HG03460 (cell line): ENCODE data around the gene MEAF6.

Source experiments
- ATAC-seq: cut with Tn5 transposase; IDR thresholded peaks from one replicate; pipeline ENCODE4 v1.9.1; 2021; ENCODE audit not compliant: unreplicated experiment

The MEAF6 gene

GRCh38 chr1:37485902-37486679, 28.5 kb downstream of the MEAF6 start:
- ATAC-seq: no peak

DNA sequence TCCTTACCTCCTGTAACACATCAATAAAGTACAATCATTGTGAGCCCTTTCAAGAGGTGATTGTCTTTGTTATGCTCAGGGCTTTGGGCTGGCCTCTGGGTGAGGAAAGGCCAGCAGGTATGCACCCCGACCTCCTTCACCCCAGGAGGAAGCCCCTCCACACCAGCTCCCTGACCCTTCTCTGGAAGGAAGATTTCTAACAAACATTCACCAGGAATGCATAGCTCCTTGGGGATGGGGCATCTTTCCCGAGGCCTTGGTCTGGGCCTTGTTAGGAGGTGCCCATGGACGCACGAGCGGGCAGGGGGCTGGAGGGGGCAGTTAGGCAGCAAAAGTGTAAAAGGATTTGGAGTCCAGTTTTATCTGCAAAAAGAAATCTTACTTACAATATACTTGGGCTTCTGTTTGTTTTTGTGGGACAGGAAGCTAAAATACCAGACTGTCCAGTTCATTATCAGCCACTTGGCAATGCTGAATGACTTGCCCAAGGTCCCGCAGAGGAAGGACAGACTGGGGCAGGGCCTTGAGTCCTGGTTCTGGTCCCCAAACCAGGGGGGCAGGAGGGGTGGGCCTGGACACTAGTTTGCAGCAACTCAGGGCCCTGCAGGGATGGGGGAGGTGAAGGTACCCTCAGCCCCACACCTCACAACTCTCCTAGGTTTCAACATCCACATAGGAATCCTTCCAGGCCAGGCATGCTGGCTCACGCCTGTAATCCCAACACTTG, 30.1 kb downstream of the MEAF6 start:
- ATAC-seq: no peak

DNA sequence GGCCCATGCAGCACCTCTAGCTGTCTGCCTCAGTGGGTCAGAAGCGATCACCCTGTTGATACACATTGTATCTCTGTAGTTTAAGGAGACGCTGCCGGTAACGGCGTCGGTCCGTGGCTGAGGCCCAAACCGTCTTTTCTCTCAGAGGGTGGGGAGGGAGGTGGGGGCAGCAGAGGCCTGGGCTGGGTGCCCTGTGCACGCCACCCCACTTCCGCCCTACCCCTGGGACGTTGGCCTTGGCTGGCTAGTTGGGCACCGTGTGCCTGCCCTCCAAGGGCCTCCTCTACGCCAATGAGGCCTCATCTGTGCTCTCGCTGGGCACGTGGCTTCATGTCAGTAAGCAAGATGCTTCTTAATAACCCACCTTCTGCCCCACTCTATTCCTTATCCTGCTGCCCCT, 30.8 kb downstream of the MEAF6 start:
- ATAC-seq: no peak

DNA sequence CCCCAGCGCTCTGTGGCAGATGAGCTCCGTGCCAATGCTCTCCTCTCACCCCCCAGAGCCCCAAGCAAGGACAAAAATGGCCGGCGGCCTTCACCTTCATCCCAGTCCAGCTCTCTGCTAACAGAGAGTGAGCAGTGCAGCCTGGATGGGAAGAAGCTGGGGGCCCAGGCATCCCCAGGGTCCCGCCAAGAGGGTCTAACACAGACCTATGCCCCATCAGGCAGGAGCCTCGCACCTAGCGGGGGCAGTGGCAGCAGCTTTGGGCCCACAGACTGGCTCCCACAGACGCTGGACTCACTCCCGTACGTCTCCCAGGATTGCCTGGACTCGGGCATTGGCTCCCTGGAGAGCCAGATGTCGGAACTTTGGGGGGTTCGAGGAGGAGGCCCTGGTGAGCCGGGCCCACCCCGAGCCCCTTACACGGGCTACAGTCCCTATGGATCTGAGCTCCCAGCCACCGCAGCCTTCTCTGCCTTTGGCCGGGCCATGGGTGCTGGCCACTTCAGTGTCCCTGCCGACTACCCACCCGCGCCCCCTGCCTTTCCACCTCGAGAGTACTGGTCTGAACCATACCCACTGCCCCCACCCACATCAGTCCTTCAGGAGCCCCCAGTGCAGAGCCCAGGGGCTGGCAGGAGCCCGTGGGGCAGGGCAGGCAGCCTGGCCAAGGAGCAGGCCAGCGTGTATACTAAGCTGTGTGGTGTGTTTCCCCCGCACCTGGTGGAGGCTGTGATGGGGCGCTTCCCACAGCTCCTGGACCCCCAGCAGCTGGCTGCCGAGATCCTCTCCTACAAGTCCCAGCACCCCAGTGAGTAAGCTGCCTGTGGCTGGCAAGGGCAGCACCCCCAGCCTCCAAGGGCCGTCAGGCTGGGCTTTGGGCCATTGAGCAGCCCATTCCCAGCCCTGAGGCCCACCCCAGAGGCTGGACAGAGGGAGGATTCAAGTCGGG, 31.5 kb downstream of the MEAF6 start:
- no peak for ATAC-seq

GRCh38 chr1:37482004-37482785, 32.4 kb downstream of the MEAF6 start:
- ATAC-seq: no peak

GRCh38 chr1:37481289-37482003, 33.1 kb downstream of the MEAF6 start:
- no peak for ATAC-seq

DNA sequence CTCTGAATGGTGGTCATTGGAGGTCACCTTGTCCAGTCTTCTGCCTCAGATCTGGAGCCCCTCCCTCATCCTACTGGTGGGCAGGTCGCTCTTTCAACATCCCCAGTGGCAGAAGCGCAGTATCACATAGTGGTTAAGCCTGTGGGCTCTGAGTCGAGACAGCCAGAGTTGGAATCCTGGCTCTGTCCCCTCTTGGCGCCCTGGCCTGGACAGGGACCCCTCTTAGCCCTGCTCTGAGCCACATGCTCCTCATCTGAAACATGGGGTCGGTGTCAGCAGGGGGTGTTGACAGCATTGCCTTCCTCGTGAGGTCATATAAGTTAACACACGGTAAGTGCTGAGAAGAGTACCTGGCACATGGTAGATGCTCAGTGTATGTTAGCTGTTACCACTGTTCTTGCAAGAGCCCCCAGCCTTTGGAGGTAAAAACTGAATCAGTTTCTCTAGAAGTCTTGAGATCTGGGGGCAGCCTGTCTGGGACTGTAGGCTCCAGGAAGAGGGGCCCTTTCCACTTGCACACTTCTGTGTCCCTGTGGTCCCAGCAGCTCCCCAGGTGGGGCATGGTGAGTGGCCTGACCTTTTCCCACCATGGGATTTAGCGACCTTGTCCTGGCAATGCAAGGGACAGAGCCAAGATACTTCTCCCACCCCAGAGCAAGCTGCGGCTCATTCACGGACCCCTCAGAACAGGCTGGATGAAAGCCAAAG, 33.8 kb downstream of the MEAF6 start:
- ATAC-seq: no peak

GRCh38 chr1:37480125-37480466, 34.5 kb downstream of the MEAF6 start:
- no peak for ATAC-seq

GRCh38 chr1:37479255-37480124, 35.1 kb downstream of the MEAF6 start:
- peak; percentile 35 for ATAC-seq

DNA sequence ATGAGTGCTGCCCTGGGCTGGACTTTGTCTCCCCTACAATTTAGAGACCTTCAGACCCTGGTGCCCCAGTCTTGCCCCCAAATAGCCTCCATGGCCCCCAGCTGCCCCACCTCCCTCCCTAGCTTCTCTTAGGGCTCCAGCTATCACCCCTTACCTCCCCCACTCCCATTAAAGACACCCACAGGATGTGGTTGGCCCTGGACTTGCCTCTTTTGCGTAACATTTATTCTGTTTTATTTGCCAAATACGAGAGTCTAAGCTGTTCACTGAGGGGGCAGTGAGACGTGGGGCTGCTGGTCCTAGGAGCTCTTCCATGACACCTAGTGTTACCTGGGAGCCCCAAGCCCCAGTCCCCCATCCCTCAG, 35.7 kb downstream of the MEAF6 start:
- no peak for ATAC-seq

DNA sequence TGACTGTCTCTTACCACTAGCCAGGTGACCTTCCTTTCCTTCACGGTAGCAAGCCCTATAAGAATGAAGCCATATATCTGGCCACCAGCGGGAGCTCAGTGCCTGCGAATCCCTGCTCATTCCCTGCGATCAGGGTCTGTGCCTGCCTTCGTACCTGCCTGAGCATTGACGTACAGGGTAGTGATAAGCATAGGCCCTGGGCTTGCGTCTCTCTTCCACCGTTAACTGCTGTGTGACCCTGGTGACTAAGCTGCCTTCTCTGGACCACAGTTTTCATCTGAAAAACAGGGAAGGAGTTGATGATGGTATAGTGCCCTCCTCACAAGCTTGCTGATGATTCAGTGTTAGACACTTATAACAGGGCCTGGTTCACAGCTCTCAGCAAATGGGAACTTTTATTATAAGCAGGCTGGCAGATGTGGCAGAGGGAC, 36.1 kb downstream of the MEAF6 start:
- ATAC-seq: no peak

- ATAC-seq: no peak
Observed at GRCh38 chr1:37477946-37478345, 36.6 kb downstream of the MEAF6 start.

GRCh38 chr1:37477198-37477931, 37.2 kb downstream of the MEAF6 start:
- peak; percentile 41 for ATAC-seq

- no peak for ATAC-seq
Observed at GRCh38 chr1:37476460-37477197, 37.9 kb downstream of the MEAF6 start.

GRCh38 chr1:37476087-37476452, 38.5 kb downstream of the MEAF6 start:
- ATAC-seq: no peak

DNA sequence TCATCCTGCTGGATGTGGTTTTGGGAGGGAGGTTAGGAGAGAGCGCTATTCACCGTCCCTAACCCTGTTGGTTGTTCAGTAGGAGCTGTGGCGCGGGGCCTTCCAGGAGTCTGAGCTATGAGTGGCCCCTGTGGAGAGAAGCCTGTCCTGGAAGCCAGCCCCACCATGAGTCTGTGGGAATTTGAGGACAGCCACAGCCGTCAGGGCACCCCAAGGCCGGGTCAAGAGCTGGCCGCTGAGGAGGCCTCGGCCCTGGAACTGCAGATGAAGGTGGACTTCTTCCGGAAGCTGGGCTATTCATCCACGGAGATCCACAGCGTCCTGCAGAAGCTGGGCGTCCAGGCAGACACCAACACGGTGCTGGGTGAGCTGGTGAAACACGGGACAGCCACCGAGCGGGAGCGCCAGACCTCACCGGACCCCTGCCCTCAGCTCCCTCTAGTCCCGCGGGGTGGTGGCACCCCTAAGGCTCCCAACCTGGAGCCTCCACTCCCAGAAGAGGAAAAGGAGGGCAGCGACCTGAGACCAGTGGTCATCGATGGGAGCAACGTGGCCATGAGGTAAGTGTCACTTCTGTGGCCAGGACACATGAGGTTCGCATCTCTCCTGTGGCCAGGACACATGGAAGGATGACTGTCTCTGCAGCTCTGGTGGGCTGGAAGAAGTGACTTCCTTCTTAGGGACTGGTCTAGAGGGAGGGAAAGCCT, 39.0 kb downstream of the MEAF6 start:
- ATAC-seq: no peak
